Measurements from ENCODE around the gene HBG2. TPM values are rescaled to one million over a fixed set of nuclear protein-coding genes. Genes with fewer than 3 reads are reported as not detected.
A peak's percentile ranks its signal among the peaks of the same experiment; 100 is the strongest.

Gene HBG2
- total and polyA plus RNA-seq, 10 of the 15 experiments (the other 5 are each of a cell fraction or from before 2014, with no cell fraction given): 1.1 to 8.3 (median 2.9) TPM; not detected in 5

DNA sequence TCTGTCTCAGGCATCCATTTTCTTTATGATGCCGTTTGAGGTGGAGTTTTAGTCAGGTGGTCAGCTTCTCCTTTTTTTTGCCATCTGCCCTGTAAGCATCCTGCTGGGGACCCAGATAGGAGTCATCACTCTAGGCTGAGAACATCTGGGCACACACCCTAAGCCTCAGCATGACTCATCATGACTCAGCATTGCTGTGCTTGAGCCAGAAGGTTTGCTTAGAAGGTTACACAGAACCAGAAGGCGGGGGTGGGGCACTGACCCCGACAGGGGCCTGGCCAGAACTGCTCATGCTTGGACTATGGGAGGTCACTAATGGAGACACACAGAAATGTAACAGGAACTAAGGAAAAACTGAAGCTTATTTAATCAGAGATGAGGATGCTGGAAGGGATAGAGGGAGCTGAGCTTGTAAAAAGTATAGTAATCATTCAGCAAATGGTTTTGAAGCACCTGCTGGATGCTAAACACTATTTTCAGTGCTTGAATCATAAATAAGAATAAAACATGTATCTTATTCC is 26.1 kb upstream of the HBG2 start:
- Histone ChIP-seq H3K27ac (ENCODE audit: control insufficient read depth, insufficient read depth) (no peak overlapping the region), H3K36me3 (ENCODE audit: control insufficient read depth in 2 of 2, insufficient read depth in 2 of 2, low read length in 1 of 2) (no peaks in the 10 kb centered on the region), H4K20me1 (ENCODE audit: control insufficient read depth, insufficient read depth) (no peaks in the 10 kb centered on the region), H3K9ac (ENCODE audit: control insufficient read depth, insufficient read depth, low read length) (no peak overlapping the region), H3K9me3 (replicated peaks; ENCODE audit: control insufficient read depth, insufficient read depth, low read length) (no peaks in the 10 kb centered on the region), H3K79me2 (ENCODE audit: control insufficient read depth, insufficient read depth, low read length) (no peaks in the 10 kb centered on the region), H3K4me2 (ENCODE audit: control insufficient read depth, insufficient read depth) (no peak overlapping the region), H3K4me3 (no peak overlapping the region), H3K27me3 (replicated peaks in 1 of 2; ENCODE audit: control insufficient read depth in 2 of 2, insufficient read depth in 2 of 2, low read length in 1 of 2) (no peaks in the 10 kb centered on the region), H2AFZ (ENCODE audit: control insufficient read depth, low read depth, low read length) (no peak overlapping the region), H3K4me1 (ENCODE audit: control insufficient read depth, insufficient read depth, low read length) (no peaks in the 10 kb centered on the region)
- no peak for FAIRE-seq
- TF ChIP-seq, protein P1, sequence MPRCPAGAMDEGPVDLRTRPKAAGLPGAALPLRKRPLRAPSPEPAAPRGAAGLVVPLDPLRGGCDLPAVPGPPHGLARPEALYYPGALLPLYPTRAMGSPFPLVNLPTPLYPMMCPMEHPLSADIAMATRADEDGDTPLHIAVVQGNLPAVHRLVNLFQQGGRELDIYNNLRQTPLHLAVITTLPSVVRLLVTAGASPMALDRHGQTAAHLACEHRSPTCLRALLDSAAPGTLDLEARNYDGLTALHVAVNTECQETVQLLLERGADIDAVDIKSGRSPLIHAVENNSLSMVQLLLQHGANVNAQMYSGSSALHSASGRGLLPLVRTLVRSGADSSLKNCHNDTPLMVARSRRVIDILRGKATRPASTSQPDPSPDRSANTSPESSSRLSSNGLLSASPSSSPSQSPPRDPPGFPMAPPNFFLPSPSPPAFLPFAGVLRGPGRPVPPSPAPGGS (IDR thresholded peaks at IDR 0.05; ENCODE audit: borderline replicate concordance, insufficient read depth, low read depth, low read length, poor library complexity, severe bottlenecking): peak; percentile 97
- TF ChIP-seq TCF12 (IDR thresholded peaks at IDR 0.05; ENCODE audit: low read depth, low read length) (0 out of 2 replicates have a peak, but pooled peaks have one; percentile 25), NFYB (IDR thresholded peaks at IDR 0.05; ENCODE audit: insufficient read depth, low read depth, low read length) (no peak), BACH1 (IDR thresholded peaks at IDR 0.05; ENCODE audit: borderline replicate concordance) (peak; percentile 99), TCF3 (IDR thresholded peaks at IDR 0.05; ENCODE audit: borderline replicate concordance, insufficient read depth, low read depth, low read length) (0 out of 2 replicates have a peak, but pooled peaks have one; percentile 43), JUND (IDR thresholded peaks at IDR 0.05; ENCODE audit: low read depth, low read length) (no peak), YY1 (IDR thresholded peaks at IDR 0.05; ENCODE audit: low read depth, low read length) (0 out of 2 replicates have a peak, but pooled peaks have one; percentile 8), SMARCA5 (IDR thresholded peaks at IDR 0.05) (no peak)
- TF ChIP-seq, protein P2, sequence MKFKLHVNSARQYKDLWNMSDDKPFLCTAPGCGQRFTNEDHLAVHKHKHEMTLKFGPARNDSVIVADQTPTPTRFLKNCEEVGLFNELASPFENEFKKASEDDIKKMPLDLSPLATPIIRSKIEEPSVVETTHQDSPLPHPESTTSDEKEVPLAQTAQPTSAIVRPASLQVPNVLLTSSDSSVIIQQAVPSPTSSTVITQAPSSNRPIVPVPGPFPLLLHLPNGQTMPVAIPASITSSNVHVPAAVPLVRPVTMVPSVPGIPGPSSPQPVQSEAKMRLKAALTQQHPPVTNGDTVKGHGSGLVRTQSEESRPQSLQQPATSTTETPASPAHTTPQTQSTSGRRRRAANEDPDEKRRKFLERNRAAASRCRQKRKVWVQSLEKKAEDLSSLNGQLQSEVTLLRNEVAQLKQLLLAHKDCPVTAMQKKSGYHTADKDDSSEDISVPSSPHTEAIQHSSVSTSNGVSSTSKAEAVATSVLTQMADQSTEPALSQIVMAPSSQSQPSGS (IDR thresholded peaks at IDR 0.05; ENCODE audit: low read length): peak; percentile 39; the same call in 1 of the 2 replicates
- 10% methylated on average over 3 of the region's 3 CpGs for WGBS (ENCODE audit: insufficient coverage, insufficient replicate concordance, low lambda C conversion rate, missing lambda C conversion rate)
- RAD21 ChIA-PET (ENCODE audit: unreplicated experiment): no interaction called here
- intact Hi-C loops (cut with micrococcal nuclease; ENCODE audit: unreplicated experiment): no loop called here
- no TSS peak for BruUV-seq (replicated peaks)
- CTCF ChIA-PET: interaction anchor here (1.6 kb wide), 1 partner anchor 9 kb away, joined by 9 read pairs; no protein-coding TSS in a partner anchor
- SMC1A ChIA-PET (ENCODE audit: uncharacterized antibody, unreplicated experiment): interaction anchor here (1.5 to 2.5 kb wide), 2 partner anchors 10 to 54 kb away, joined by 3 to 8 read pairs; no protein-coding TSS in a partner anchor
- peak; percentile 47 for DNase-seq (ENCODE audit: low read depth, low spot score)
- in situ Hi-C loops (cut with MboI): no loop called here
- POLR2A ChIA-PET: no interaction called here
- peak; percentile 97 for ATAC-seq

Data from GM12878 (cell line).